DOHH2 (cell line): Measurements from ENCODE around the gene ARHGEF7.

Experiments
- H3F3A ChIP-seq: fragments of 200-600 bp; sonication (generic), shearing (Covaris generic); 2 replicates; pipeline ENCODE4 v1.6.0; 2016; ENCODE audit warnings: antibody characterized with exemption, mild to moderate bottlenecking; ENCODE audit not compliant: control insufficient read depth, insufficient read depth
- H3K27ac ChIP-seq: fragments of 200-600 bp; sonication (generic); 2 replicates; pipeline ENCODE4 v1.5.1; 2014; ENCODE audit warnings: low read depth, mild to moderate bottlenecking, low read length, moderate library complexity
- H3K27me3 ChIP-seq: fragments of 200-600 bp; sonication (generic); 2 replicates; pipeline ENCODE4 v1.6.1; 2014; ENCODE audit warnings: mild to moderate bottlenecking, low read length, mixed read lengths; ENCODE audit not compliant: control insufficient read depth
- H3K36me3 ChIP-seq: fragments of 200-600 bp; sonication (generic); 2 replicates; pipeline ENCODE4 v1.6.1; 2014; ENCODE audit warnings: mild to moderate bottlenecking, low read length, moderate library complexity, mixed read lengths; ENCODE audit not compliant: control insufficient read depth
- H3K4me1 ChIP-seq: fragments of 200-600 bp; sonication (generic); 2 replicates; pipeline ENCODE4 v1.6.1; 2014; ENCODE audit warnings: mild to moderate bottlenecking, low read length, mixed read lengths; ENCODE audit not compliant: control insufficient read depth
- H3K4me2 ChIP-seq: fragments of 200-600 bp; sonication (generic); 2 replicates; pipeline ENCODE4 v1.6.0; 2014; ENCODE audit warnings: mild to moderate bottlenecking, low read length, moderate library complexity
- H3K4me3 ChIP-seq: fragments of 200-600 bp; sonication (generic); 2 replicates; pipeline ENCODE4 v1.5.1; 2014; ENCODE audit warnings: mild to moderate bottlenecking, low read length, mixed read lengths
- H3K79me2 ChIP-seq: fragments of 200-600 bp; sonication (generic); 2 replicates; pipeline ENCODE4 v1.6.1; 2014; ENCODE audit warnings: mild to moderate bottlenecking, low read length, mixed read lengths; ENCODE audit not compliant: control insufficient read depth
- H3K9me2 ChIP-seq: fragments of 200-600 bp; sonication (generic); replicated peaks from 2 replicates; pipeline ENCODE4 v1.6.1; 2014; ENCODE audit warnings: mild to moderate bottlenecking, low read length, mixed read lengths; ENCODE audit not compliant: control insufficient read depth
- H3K9me3 ChIP-seq: fragments of 200-600 bp; sonication (generic); 2 replicates; pipeline ENCODE4 v1.6.1; 2014; ENCODE audit warnings: antibody characterized with exemption, low read length, mixed read lengths; ENCODE audit not compliant: control insufficient read depth, insufficient read depth
- H4K20me1 ChIP-seq: fragments of 200-600 bp; sonication (generic); 2 replicates; pipeline ENCODE4 v1.6.0; 2014; ENCODE audit warnings: low read depth, mild to moderate bottlenecking, antibody characterized with exemption, low read length, moderate library complexity; ENCODE audit not compliant: control insufficient read depth, insufficient read depth
- CTCF ChIP-seq: fragments of 200-600 bp; sonication (generic); IDR thresholded peaks from one replicate; pipeline ENCODE4 v1.5.1; 2014; ENCODE audit warnings: antibody characterized with exemption, mild to moderate bottlenecking, low read depth, low read length; ENCODE audit not compliant: poor library complexity, severe bottlenecking
- EZH2phosphoT487 ChIP-seq: fragments of 200-600 bp; sonication (generic); IDR thresholded peaks from 2 replicates; pipeline ENCODE4 v1.6.1; 2017; ENCODE audit warnings: borderline replicate concordance, mild to moderate bottlenecking, antibody characterized with exemption, low read length, moderate library complexity, mixed read lengths

ARHGEF7 gene

GRCh38 chr13:111270126-111270525 lies 155.0 kb downstream of the ARHGEF7 start:
- no peak overlapping the region for H3K27ac ChIP-seq
- H3F3A ChIP-seq, result no peaks in the 10 kb centered on the region
- H3K4me2 ChIP-seq, result no peak overlapping the region
- no peaks in the 10 kb centered on the region for H3K9me2 ChIP-seq
- no peaks in the 10 kb centered on the region for H3K9me3 ChIP-seq
- no peaks in the 10 kb centered on the region for H3K4me1 ChIP-seq
- peaks cover 8% of the 10 kb centered on the region; the same call in 1 of the 2 replicates for H4K20me1 ChIP-seq
- H3K27me3 ChIP-seq, result no peaks in the 10 kb centered on the region
- H3K4me3 ChIP-seq, result no peak overlapping the region
- no peak for TF ChIP-seq CTCF
- no peak for TF ChIP-seq EZH2phosphoT487
- peaks cover 97% of the 10 kb centered on the region for H3K36me3 ChIP-seq
- H3K79me2 ChIP-seq, result peaks cover 30% of the 10 kb centered on the region

GRCh38 chr13:111270765-111271698 lies 155.9 kb downstream of the ARHGEF7 start:
- H3K4me3 ChIP-seq, result no peak overlapping the region
- H3K4me1 ChIP-seq, result no peaks in the 10 kb centered on the region
- peaks cover 4% of the 10 kb centered on the region for H4K20me1 ChIP-seq
- H3F3A ChIP-seq, result no peaks in the 10 kb centered on the region
- no peaks in the 10 kb centered on the region for H3K9me2 ChIP-seq
- H3K27ac ChIP-seq, result no peak overlapping the region
- H3K27me3 ChIP-seq, result no peaks in the 10 kb centered on the region
- H3K79me2 ChIP-seq, result peaks cover 21% of the 10 kb centered on the region
- H3K36me3 ChIP-seq, result peaks cover 97% of the 10 kb centered on the region
- no peaks in the 10 kb centered on the region for H3K9me3 ChIP-seq
- TF ChIP-seq EZH2phosphoT487 (no peak), CTCF (no peak)
- H3K4me2 ChIP-seq, result no peak overlapping the region

- Histone ChIP-seq H3K4me2 (no peak overlapping the region), H3K36me3 (peaks cover 97% of the 10 kb centered on the region), H3K27me3 (no peaks in the 10 kb centered on the region), H3F3A (no peaks in the 10 kb centered on the region), H3K9me2 (no peaks in the 10 kb centered on the region), H3K79me2 (peaks cover 12% of the 10 kb centered on the region), H4K20me1 (peaks cover 4% of the 10 kb centered on the region), H3K9me3 (no peaks in the 10 kb centered on the region), H3K27ac (no peak overlapping the region), H3K4me3 (no peak overlapping the region), H3K4me1 (no peaks in the 10 kb centered on the region)
- TF ChIP-seq EZH2phosphoT487 (no peak), CTCF (no peak)
Observed at GRCh38 chr13:111272117-111272516, 157.0 kb downstream of the ARHGEF7 start.
